ENCODE results near the gene LYST.

GRCh38 chr1:235906436-235906835, 39.7 kb upstream of the LYST start:
- TF ChIP-seq CTCF (IDR thresholded peaks at IDR 0.05; ENCODE audit: poor library complexity) (no peak), EZH2 (IDR thresholded peaks at IDR 0.05; ENCODE audit: borderline replicate concordance) (no peak)

Measured in hepatocyte (in vitro differentiated cells).